ENCODE data around the gene TASL.
"Not testable (repeated sequence)": the region's sequence is repeated elsewhere in the genome, so short reads cannot be mapped to it uniquely, and the experiment has no call there.

The TASL gene, protein sequence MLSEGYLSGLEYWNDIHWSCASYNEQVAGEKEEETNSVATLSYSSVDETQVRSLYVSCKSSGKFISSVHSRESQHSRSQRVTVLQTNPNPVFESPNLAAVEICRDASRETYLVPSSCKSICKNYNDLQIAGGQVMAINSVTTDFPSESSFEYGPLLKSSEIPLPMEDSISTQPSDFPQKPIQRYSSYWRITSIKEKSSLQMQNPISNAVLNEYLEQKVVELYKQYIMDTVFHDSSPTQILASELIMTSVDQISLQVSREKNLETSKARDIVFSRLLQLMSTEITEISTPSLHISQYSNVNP

DNA sequence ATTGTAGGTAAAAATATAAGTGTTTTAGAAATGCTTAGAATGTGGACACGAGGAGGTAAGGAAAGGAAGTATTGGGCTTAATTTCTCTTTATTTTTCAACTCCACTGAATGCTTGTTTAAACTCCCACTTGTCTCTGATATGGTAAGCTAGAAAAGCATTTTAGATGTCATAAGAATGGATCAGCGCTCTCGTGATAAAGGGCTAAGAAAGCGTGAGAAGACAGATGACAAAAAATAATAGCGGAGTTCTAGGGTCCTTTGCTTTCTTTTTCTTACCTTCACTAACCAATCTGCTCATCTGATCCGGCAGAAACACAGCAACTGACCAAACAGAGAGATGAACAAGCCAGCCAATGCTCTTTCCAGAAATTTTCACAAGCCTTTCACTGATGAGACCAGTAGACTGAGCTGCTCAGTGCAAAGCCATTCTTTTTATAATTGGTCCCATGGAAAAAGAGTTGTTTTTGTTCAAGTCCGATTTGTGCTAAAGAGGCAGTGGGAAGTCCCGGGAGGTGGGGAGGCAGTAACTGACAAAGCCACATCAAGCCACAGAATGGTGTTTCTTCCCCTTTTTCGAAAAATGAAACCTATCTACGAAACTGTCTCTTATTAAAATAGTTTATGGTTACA lies at the start of gene TASL:
TASL (minus strand) TSS at position 405 of the 630 bp plus-strand sequence. CDS start 17,411 bp downstream, outside the sequence.
- in situ Hi-C loops (cut with MboI; ENCODE audit: low sequenced_read_pairs), result no loop called here

DNA sequence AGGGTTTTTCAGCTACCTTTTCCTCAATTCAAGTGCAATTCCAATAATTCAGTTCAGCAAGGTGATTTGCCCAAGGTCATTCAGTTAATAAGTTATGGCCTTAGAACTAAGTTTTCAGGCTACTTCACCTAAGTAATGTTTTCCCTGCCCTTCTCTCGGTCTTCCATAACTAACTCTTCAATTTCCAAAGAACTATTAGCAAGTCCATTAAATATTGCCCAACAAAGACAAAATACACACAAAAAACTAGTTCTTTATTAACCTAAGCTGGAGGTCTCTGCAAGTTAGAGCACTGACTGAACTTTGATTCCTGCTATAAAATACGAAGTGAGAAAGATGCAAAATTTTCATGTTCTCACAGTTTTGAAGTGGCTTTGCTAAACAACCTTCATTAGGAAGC lies 48.8 kb upstream of the TASL start:
- in situ Hi-C loops (cut with MboI; ENCODE audit: low sequenced_read_pairs), result no loop called here

DNA sequence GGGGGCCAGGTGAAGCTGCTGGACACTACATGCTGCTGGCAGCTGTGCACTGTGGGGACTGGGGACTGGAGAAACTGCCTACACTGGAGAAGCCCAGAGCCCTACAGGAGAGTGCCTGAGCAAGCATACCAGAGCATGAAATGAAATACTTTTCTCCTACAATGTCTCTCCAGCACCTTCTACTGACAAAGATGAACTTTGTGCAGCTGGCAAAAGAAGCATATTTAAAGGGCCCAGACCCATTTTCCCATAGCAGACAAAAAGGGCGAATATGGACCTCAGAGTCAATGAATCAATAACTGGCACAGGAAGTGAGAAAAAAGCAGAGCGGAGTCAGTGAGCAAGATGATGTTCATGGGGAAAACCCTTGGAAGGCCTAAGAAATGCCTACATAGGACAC lies 44.8 kb upstream of the TASL start:
- in situ Hi-C loops (cut with MboI; ENCODE audit: low sequenced_read_pairs), result no loop called here

GRCh38 chrX:30620980-30621618 lies 43.5 kb upstream of the TASL start:
- in situ Hi-C loops (cut with MboI; ENCODE audit: low sequenced_read_pairs), result no loop called here

DNA sequence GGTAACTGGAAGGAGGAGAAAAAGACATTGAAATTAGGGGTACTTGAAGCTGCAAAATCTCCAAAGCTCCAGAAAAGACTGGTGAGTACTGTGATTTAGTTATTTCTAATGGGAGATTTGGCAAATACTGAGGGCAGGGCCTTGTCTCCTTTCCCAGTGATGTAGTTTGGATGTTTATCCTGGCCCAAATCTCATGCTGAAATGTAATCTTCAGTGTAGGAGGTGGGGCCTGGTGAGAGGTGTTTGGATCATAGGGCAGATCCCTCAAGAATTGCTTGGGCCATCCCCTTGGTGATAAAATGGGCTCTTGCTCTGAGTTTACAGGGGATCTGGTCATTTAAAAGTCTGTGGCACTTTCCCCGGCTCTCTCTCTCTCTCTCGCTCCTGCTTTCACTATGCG lies 42.6 kb upstream of the TASL start:
- in situ Hi-C loops (cut with MboI; ENCODE audit: low sequenced_read_pairs), result no loop called here

DNA sequence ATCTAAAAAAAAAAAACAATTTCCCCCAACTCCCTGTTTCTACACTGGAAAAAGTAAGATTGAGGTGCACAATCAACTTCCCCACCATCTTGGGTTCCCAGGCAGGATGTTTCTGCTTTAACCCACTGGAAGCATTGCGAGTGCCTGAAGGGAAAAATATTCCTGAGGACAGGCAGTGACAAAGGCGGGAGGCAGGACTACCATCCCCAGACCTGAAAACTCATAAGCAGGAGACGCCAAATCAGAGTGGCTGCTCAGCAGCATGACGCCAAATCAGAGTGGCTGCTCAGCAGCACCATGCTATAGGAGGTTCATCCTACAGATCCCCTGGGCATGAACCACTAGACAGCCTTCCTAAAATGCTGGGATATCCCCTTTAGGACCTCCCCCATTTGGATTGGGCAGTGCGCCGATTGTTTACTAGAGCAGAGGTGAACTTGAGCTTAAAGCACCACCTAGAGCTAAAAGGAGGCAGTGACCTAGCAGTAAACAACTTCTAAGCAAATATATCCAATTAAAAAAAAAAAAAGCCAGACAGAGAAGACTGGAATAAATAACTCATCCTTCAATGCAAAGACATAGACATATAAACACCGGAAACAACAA lies 40.7 kb upstream of the TASL start:
- in situ Hi-C loops (cut with MboI; ENCODE audit: low sequenced_read_pairs), result no loop called here

DNA sequence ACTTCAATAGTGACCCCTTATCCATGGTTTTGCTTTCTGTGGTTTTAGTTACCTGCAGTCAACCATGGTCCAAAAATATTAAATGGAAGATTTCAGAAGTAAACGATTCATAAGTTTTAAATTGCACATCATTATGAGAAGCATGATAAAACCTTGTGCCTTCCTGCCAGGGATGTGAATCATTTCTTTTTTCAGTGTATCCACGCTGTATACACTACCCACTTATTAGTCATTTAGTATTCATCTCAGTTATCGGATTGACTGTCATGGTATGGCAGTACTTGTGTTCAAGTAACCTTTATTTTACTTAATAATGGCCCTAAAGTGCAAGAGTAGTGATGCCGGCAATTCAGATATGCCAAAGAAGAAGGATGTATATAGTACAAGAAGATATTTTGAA lies 37.7 kb upstream of the TASL start:
- in situ Hi-C loops (cut with MboI; ENCODE audit: low sequenced_read_pairs), result no loop called here

GRCh38 chrX:30613721-30614120 lies 36.2 kb upstream of the TASL start:
- in situ Hi-C loops (cut with MboI; ENCODE audit: low sequenced_read_pairs), result no loop called here

- in situ Hi-C loops (cut with MboI; ENCODE audit: low sequenced_read_pairs), result no loop called here
Observed at GRCh38 chrX:30612250-30612655, 34.7 kb upstream of the TASL start.

- in situ Hi-C loops (cut with MboI; ENCODE audit: low sequenced_read_pairs), result no loop called here
Observed at GRCh38 chrX:30610026-30610425, 32.5 kb upstream of the TASL start.

- in situ Hi-C loops (cut with MboI; ENCODE audit: low sequenced_read_pairs), result no loop called here
Observed at GRCh38 chrX:30607155-30607554, 29.6 kb upstream of the TASL start.

- in situ Hi-C loops (cut with MboI; ENCODE audit: low sequenced_read_pairs), result not testable (repeated sequence)
Observed at GRCh38 chrX:30600269-30601176, 23.0 kb upstream of the TASL start.

DNA sequence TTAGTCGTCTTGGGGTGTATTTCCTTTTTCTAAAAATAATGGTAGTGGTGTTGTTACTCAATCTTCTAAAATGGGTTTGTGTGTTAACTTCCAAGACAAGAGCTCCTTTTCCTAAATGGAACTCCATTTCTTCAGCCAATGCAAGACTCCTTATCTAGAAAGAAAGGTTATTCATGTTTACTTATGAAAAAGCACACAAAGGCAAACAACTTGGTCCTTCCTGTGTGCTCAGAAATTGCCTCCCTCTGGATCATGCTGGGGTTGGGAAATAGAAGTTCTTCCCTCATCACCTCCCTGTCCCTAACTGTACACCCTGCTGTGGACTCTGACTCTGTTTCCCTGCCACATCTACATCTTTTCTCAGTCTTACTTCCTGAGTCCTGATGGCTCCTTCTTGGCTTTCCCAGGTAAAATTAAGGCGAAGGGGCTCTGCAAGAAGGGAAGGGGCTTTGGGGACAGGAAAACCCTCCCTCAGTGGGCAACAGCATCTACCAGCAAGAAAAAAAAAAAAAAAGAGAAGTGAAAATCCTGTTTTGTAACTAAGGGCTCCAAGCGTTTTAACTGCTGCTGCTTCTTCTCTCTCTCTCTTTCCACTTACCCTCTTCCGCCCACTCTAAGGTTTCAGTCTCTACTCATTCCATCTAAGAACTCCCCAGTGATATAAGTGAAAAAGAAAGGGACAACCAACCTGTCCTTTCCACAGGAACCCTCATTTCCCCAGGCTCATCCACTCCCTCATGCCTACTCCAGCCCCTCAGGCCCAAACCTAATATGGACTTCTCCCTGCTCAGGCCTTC lies 19.8 kb upstream of the TASL start:
- in situ Hi-C loops (cut with MboI; ENCODE audit: low sequenced_read_pairs), result no loop called here

- in situ Hi-C loops (cut with MboI; ENCODE audit: low sequenced_read_pairs), result no loop called here
Observed at GRCh38 chrX:30593440-30594200, 16.1 kb upstream of the TASL start.

GRCh38 chrX:30592831-30593230 lies 15.3 kb upstream of the TASL start:
- in situ Hi-C loops (cut with MboI; ENCODE audit: low sequenced_read_pairs), result no loop called here

DNA sequence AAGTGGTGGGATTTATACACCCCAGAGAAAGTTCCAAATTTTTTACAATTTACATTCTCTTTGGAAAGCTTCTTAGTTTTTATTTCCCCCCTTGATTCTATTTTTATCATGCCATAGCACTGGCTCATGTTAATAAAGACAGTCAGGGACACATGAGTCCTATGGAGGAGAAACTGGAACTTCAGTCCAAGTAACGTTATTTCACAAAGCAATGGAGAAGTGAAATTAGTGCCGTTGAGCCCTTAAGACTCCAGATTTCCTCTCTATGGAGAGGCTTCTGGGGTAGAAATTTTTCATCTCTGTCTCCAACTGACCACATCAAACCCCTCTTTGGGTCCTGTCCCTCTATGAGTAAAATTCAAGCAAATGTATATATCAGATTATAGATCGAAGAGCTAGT lies 12.8 kb upstream of the TASL start:
- in situ Hi-C loops (cut with MboI; ENCODE audit: low sequenced_read_pairs), result no loop called here

GRCh38 chrX:30589146-30589888 lies 11.8 kb upstream of the TASL start:
- in situ Hi-C loops (cut with MboI; ENCODE audit: low sequenced_read_pairs), result no loop called here

GRCh38 chrX:30586516-30586915 lies 8.9 kb upstream of the TASL start:
- in situ Hi-C loops (cut with MboI; ENCODE audit: low sequenced_read_pairs), result no loop called here

DNA sequence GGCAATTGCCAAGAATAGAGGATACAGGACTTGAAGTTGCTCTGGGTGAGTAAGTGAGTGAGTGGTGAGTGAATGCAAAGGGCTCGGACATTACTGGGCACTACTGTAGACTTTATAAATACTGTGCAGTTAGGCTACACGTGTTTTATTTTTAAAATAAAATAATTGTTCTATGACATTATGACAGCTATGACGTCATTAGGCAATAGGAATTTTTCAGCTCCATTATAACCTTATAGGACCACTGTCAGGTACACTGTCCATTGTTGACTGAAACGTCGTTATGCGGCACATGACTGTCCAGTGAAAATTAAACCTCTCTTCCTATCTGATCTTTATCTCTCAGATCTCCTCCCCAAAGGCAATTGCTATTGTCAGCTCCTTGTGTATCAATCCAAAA lies 5.1 kb upstream of the TASL start:
- in situ Hi-C loops (cut with MboI; ENCODE audit: low sequenced_read_pairs), result no loop called here

Data from HL-60/S4 (cell line).